Heart left ventricle (tissue), 13 donors: ENCODE data around the gene CELF4.

Experiments
- POLR2A ChIP-seq, 2 donors: fragments of 450-650 bp; IDR thresholded peaks; one replicate each; pipeline ENCODE4 v1.6.1; 2017; ENCODE audit warnings: antibody characterized with exemption in 2 of 2, mild to moderate bottlenecking in 2 of 2, moderate library complexity in 2 of 2
- TF ChIP-seq, protein P1 (sequence below), 12 donors: fragments of 200-600 bp; sonication (generic) in 4 of 12; IDR thresholded peaks; one replicate each; pipeline versions ENCODE4 v1.5.0 to v1.8.0; 2018 to 2022; ENCODE audit warnings: antibody characterized with exemption in 12 of 12, mild to moderate bottlenecking in 5 of 12
- donor health status: ischemic (EF 13 %, LVEDD 7.1; RV severe dilation, severe dysfunction).
- donor health status: DM: no; HTN: yes; CAD: no.
- donor health status: DM: no; HTN: no; CAD: no.
- donor health status: ischemic (EF 25% LVEDD 6.9; RV normal size, moderate dysfunction).
- donor health status: ischemic (EF 25% LVEDD 5.7; RV mildly dilated, moderate dysfunction).
- donor health status: ischemic (EF 35%, LVEDD 5.7; RV mildly dilated, moderate dysfunction).
- donor health status: nonischemic (EF 11% LVEDD 7.7; RV severe dilation, severe dysfunction).
- donor health status: DM: yes; HTN: yes; CAD: no.
- donor health status: PGD.
- donor health status: ischemic (EF 29% LVEDD 5.4; RV normal size, mild dysfunction).
- donor health status: nonischemic (EF 23%, LVEDD 6.1; RV moderate dilation, normal function).

- TF ChIP-seq, protein P1, sequence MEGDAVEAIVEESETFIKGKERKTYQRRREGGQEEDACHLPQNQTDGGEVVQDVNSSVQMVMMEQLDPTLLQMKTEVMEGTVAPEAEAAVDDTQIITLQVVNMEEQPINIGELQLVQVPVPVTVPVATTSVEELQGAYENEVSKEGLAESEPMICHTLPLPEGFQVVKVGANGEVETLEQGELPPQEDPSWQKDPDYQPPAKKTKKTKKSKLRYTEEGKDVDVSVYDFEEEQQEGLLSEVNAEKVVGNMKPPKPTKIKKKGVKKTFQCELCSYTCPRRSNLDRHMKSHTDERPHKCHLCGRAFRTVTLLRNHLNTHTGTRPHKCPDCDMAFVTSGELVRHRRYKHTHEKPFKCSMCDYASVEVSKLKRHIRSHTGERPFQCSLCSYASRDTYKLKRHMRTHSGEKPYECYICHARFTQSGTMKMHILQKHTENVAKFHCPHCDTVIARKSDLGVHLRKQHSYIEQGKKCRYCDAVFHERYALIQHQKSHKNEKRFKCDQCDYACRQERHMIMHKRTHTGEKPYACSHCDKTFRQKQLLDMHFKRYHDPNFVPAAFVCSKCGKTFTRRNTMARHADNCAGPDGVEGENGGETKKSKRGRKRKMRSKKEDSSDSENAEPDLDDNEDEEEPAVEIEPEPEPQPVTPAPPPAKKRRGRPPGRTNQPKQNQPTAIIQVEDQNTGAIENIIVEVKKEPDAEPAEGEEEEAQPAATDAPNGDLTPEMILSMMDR (IDR thresholded peaks at IDR 0.05), result no peak
- TF ChIP-seq POLR2A (IDR thresholded peaks at IDR 0.05), result no peak
These were observed 225.8 kb downstream of the CELF4 start for GRCh38 chr18:37339701-37340215.
